C4-2B (cell line): ENCODE measurements around the gene CDC42BPA.

Experiments
- ZFX ChIP-seq: fragments of 450-650 bp; IDR thresholded peaks from 2 replicates; pipeline ENCODE4 v1.6.1; 2017
- TF ChIP-seq, protein P1 (sequence below): fragments of 450-650 bp; conservative IDR thresholded peaks from 2 replicates; pipeline ENCODE4 v1.5.1; 2017; ENCODE audit warnings: mild to moderate bottlenecking

DNA sequence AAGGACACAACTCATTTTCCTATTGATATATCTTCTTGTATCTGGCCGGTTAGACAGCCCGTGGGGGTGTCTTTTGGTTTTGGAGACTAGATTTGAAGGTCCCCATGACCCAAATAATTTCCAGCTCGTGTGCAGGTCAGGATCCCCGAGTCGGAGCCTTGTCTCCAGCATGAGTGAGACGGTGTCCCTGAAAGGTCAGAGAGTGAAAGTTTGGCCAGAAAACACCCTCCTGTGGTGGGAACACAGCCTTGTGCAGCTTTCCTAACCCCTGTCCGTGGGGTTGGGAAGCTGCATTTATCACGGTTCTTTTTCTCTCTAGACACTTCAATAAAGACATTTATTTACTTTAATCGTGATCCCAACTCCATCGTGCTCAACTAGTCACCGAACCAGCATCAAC is 360.6 kb downstream of the CDC42BPA start:
- TF ChIP-seq, protein P1, sequence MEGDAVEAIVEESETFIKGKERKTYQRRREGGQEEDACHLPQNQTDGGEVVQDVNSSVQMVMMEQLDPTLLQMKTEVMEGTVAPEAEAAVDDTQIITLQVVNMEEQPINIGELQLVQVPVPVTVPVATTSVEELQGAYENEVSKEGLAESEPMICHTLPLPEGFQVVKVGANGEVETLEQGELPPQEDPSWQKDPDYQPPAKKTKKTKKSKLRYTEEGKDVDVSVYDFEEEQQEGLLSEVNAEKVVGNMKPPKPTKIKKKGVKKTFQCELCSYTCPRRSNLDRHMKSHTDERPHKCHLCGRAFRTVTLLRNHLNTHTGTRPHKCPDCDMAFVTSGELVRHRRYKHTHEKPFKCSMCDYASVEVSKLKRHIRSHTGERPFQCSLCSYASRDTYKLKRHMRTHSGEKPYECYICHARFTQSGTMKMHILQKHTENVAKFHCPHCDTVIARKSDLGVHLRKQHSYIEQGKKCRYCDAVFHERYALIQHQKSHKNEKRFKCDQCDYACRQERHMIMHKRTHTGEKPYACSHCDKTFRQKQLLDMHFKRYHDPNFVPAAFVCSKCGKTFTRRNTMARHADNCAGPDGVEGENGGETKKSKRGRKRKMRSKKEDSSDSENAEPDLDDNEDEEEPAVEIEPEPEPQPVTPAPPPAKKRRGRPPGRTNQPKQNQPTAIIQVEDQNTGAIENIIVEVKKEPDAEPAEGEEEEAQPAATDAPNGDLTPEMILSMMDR = no peak
- TF ChIP-seq ZFX = no peak
